Mammary epithelial cell (primary cell): ENCODE results near the gene STK17A.

Experiments used
- EZH2 ChIP-seq: IDR thresholded peaks from 2 replicates; pipeline ENCODE4 v1.6.1; 2012; ENCODE audit warnings: low read length, inconsistent platforms, borderline replicate concordance
- TF ChIP-seq, protein P1 (sequence below), 2 donors: IDR thresholded peaks in 1 of 2; conservative IDR thresholded peaks in 1 of 2; 2 replicates each; pipeline ENCODE4 v1.5.1; 2011 to 2012; ENCODE audit warnings: inconsistent platforms in 2 of 2, low read length in 2 of 2, mild to moderate bottlenecking in 2 of 2, control low read depth in 1 of 2, low read depth in 1 of 2; ENCODE audit not compliant: insufficient read depth in 1 of 2; ENCODE audit errors: extremely low read depth in 1 of 2

DNA sequence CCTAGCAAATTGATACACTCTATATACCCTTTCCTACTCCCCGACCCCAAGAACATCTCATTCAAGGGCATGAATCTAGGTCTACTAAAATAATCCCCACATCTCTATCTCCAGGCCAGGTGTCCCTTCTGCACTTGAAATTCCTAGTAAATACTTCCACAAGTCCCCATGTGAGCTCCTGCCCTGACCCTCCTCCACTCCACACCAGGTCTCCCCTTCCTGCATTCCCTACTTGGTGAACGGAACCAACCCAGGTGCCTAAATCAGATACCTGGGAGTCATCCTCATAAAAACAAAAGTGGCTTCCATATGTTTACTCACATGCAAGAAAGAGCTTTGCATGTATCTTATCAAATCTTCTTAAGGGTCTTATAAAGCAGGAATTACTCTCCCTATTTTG lies 77.2 kb downstream of the STK17A start:
- TF ChIP-seq, protein P1, sequence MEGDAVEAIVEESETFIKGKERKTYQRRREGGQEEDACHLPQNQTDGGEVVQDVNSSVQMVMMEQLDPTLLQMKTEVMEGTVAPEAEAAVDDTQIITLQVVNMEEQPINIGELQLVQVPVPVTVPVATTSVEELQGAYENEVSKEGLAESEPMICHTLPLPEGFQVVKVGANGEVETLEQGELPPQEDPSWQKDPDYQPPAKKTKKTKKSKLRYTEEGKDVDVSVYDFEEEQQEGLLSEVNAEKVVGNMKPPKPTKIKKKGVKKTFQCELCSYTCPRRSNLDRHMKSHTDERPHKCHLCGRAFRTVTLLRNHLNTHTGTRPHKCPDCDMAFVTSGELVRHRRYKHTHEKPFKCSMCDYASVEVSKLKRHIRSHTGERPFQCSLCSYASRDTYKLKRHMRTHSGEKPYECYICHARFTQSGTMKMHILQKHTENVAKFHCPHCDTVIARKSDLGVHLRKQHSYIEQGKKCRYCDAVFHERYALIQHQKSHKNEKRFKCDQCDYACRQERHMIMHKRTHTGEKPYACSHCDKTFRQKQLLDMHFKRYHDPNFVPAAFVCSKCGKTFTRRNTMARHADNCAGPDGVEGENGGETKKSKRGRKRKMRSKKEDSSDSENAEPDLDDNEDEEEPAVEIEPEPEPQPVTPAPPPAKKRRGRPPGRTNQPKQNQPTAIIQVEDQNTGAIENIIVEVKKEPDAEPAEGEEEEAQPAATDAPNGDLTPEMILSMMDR (conservative IDR thresholded peaks at IDR 0.05 in 1 of 2, IDR thresholded peaks at IDR 0.05 in 1 of 2; ENCODE audit: extremely low read depth in 1 of 2, insufficient read depth in 1 of 2, low read depth in 1 of 2, low read length in 2 of 2), result no peak
- TF ChIP-seq EZH2, result no peak
